Right hindlimb (tissue), 1 donor: ENCODE measurements around the gene OPN1LW.
"Not testable (repeated sequence)": the region's sequence is repeated elsewhere in the genome, so short reads cannot be mapped to it uniquely, and the experiment has no call there.

Experiments
- DNase-seq: peaks from one replicate; pipeline ENCODE4 v3.0.0-alpha.2; 2018

OPN1LW gene

DNA sequence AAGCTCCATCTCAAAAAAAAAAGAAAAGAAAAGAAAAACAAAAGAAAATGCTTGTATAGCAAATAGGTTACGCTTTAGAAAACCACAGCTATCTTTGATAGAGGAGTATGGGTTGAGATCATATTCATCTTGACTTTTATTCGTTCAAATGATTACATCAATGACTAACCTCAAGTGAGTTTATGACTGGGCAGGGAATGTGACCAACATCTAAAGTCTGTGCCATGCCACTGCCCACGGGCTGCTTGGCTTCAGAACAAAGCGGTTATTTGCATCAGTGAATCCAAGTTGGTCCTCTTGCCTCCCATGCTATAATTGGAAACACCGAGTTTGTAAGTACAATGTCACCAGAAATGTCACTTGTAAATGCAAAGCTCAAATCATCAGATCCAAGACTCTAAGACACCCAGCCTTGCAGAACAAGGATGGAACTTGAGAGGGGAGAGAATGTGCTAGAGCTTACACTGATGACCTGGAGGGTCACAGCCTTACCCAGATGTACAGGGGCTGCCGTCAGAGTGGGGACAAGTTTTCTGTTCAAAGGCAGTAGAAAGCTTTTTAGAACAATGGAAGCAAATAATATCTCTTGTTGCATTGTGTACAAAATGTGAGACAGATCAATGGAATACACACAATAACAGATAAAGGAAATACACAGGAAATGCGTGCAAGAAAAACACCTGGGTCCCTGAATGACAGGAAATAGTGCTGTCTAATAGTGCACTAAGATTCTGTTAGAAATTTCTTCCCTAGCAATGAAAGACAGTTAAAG is 8.4 kb upstream of the OPN1LW start:
- no peak for DNase-seq

- peak; percentile 75 for DNase-seq
Observed at GRCh38 chrX:154136627-154137161, 7.3 kb upstream of the OPN1LW start.

DNA sequence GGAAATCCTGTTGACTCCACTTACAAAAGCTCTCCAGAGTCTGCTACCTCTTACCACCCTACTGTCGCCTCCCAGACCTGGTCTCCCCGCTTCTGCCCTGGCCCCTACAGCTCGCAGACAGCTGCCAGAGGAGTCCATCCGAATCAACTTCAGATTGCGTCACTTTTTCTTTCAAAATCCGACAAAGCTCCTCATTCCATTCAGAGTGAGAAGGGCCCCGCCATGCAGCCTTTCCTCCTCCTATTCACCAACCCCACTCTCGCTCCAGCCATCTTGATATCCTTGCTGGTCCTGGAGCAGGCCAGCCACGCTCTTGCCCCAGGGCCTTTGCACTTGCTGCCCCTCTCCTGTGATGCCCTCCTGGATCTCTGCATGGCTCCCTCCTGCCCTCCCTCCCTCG is 5.2 kb upstream of the OPN1LW start:
- DNase-seq, result no peak

DNA sequence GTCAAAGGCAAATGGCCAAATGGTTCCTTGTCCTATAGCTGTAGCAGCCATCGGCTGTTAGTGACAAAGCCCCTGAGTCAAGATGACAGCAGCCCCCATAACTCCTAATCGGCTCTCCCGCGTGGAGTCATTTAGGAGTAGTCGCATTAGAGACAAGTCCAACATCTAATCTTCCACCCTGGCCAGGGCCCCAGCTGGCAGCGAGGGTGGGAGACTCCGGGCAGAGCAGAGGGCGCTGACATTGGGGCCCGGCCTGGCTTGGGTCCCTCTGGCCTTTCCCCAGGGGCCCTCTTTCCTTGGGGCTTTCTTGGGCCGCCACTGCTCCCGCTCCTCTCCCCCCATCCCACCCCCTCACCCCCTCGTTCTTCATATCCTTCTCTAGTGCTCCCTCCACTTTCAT is 3.8 kb upstream of the OPN1LW start:
- no peak for DNase-seq

GRCh38 chrX:154140742-154141141 is 3.3 kb upstream of the OPN1LW start:
- no peak for DNase-seq

GRCh38 chrX:154142386-154142785 is 1.7 kb upstream of the OPN1LW start:
- DNase-seq, result no peak

GRCh38 chrX:154142950-154143745 is 895 bp upstream of the OPN1LW start:
- no peak for DNase-seq

DNA sequence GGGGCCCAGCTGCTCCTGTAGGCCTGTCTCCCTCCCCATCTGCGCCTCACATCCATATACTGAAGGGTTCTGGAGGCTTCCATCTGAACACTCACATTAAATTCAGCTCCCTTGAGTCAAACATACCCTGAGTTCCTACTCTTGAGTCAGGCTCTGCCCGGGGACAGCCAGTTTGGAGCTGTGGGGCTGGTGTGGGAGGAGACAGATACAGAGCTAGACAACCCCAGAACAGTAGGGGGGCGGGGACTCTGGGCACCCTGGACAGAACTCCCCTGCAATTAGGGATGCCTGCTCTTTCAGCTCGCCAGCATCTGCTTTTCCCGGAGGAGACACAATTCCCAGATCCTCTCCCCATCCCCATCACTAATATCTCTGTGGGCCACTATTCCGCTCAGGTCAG is 7.0 kb downstream of the OPN1LW start:
- not testable (repeated sequence) for DNase-seq

DNA sequence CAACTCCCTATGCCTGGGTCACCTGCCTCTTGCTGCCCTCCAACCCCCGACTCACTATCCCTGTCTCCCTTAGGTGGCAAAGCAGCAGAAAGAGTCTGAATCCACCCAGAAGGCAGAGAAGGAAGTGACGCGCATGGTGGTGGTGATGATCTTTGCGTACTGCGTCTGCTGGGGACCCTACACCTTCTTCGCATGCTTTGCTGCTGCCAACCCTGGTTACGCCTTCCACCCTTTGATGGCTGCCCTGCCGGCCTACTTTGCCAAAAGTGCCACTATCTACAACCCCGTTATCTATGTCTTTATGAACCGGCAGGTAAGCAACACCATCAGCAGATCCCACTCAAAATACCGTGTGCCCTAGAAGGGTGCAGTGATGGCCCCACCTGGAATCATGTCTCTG is 12.2 kb downstream of the OPN1LW start:
- not testable (repeated sequence) for DNase-seq

DNA sequence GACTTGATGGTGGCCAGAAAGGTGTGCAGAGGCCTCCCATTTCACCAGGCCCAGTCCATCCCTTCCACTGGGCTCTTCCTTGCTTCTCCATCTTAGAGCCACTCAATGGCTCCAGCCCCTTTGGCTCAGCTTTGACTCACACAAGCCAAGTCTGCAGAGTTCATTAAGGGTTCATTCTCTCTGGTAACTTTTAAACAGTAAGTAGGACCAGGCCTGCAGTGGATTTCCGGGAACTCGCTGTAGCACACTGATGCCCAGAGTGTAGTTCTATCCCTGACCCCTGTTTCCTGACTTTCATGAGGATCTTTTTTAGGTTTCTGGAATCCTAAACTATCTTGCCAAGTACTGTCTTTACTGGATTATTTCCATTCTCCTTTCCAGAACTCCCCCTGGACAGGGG is 13.2 kb downstream of the OPN1LW start:
- DNase-seq, result not testable (repeated sequence)

DNA sequence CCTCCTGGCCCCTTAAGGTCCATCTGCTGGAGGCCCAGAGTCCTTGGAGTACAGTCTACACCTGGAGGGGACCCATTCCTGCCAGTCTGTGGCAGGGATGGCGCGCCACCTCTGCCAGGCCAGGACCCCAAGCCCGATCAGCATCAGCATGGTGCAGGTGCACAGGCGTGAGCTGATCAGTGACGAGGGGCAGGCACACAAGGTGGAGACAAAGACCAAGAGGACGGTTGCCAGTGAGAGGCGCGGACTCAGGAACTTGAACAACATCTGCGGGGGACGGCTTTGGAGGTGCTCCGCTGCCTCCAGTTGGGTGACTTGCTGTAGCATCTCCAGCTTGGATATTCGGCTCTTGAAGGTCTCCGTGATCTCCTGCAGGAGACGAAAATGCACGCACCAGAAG is 15.3 kb downstream of the OPN1LW start:
- not testable (repeated sequence) for DNase-seq

DNA sequence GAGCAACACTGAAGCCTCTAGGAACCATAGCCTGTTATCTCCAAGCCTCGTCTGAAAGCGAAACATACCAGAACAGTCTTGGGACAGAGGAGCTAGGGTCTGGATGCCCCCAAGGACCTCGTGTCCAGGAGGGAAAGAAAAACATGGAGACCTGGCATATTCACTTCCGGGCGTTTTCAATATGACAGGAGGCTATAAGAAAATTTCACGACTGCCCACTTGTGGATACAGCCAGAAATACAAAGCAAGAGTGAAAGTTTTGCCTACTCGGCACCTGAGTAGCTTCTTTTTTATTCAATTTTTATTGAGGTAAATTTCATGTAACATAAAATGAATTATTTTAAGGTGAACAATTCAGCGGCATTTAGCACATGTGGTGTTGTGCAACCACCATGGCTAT is 20.9 kb downstream of the OPN1LW start:
- not testable (repeated sequence) for DNase-seq

DNA sequence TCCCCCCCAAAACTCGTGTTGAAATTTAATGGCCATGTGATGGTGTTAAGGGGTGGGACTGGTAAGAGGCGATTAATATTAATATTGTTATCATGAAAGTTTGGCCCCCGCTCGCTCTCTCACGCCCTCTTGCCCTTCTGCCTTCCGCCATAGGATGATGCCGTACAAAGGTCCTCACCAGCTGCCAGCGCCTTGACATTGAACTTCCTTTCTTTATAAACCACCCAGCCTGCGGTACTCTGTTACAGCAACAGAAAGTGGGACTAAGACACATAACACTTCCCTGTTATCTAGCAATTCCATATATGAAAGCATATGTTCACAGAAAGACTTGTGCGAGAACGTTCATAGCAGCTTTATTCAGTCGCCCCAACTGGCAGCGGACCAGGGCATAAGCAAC is 24.3 kb downstream of the OPN1LW start:
- DNase-seq, result not testable (repeated sequence)

GRCh38 chrX:154172535-154172943 is 28.5 kb downstream of the OPN1LW start:
- not testable (repeated sequence) for DNase-seq

DNA sequence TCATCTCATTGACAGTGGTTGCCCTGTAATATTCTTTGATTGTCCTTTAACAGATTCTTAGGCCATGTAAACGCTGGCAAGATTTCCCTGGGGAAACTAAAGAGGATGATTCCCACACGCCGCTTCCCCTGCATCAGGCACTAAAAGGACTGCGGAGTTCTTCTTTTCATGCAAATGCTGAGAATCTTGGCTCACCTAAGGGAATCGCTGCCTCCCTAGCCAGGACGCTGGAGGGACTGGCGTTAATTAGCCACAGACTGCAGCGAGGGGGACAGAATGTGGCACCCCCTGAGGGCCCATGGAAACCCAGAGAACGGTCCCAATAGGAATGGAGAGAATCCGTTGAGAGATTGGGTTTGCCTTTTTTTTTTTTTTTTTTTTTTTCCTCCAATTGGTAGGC is 30.3 kb downstream of the OPN1LW start:
- not testable (repeated sequence) for DNase-seq

DNA sequence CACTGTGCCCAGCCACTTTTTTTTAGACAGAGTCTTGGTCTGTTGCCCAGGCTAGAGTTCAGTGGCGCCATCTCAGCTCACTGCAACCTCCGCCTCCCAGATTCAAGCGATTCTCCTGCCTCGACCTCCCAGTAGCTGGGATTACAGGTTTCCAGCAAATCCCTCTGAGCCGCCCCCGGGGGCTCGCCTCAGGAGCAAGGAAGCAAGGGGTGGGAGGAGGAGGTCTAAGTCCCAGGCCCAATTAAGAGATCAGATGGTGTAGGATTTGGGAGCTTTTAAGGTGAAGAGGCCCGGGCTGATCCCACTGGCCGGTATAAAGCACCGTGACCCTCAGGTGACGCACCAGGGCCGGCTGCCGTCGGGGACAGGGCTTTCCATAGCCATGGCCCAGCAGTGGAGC is 38.3 kb downstream of the OPN1LW start, which contains the start of gene OPN1MW:
Gene OPN1MW (plus strand): TSS at position 301 of the 400 bp plus-strand sequence. CDS start 82 bp downstream, at position 383.
- not testable (repeated sequence) for DNase-seq

GRCh38 chrX:154183794-154184193 is 39.8 kb downstream of the OPN1LW start:
- not testable (repeated sequence) for DNase-seq

DNA sequence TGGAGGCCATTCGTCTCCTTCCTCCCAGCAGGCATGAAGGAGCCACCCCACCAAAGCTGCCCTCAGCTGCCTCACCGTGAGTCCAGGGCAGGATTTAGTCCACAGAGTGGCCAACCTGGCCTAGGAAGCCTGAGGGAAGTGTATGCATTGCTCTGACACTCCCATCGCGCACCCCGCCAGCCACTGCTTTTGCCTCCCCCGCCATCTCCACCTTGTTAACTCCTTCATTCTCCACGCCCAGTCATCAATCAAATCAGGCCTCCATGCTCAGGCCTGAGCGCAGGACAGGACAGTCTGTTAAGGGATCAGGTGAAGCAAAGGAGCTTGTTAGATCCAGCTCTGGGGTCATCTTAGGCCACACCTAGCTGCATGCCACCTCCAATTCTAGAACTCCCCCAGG is 48.8 kb downstream of the OPN1LW start:
- DNase-seq, result not testable (repeated sequence)

GRCh38 chrX:154194316-154194715 is 50.3 kb downstream of the OPN1LW start:
- DNase-seq, result not testable (repeated sequence)

DNA sequence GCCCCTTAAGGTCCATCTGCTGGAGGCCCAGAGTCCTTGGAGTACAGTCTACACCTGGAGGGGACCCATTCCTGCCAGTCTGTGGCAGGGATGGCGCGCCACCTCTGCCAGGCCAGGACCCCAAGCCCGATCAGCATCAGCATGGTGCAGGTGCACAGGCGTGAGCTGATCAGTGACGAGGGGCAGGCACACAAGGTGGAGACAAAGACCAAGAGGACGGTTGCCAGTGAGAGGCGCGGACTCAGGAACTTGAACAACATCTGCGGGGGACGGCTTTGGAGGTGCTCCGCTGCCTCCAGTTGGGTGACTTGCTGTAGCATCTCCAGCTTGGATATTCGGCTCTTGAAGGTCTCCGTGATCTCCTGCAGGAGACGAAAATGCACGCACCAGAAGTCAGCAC is 52.4 kb downstream of the OPN1LW start:
- DNase-seq, result not testable (repeated sequence)
